GM19328 (cell line): Measurements from ENCODE around the gene CNKSR3.

Experiments used
- ATAC-seq: cut with Tn5 transposase; IDR thresholded peaks from one replicate; pipeline ENCODE4 v1.9.1; 2021; ENCODE audit warnings: mild to moderate bottlenecking, moderate library complexity; ENCODE audit not compliant: unreplicated experiment

The CNKSR3 gene

GRCh38 chr6:154504102-154504501, 6.4 kb downstream of the CNKSR3 start:
- no peak for ATAC-seq

- no peak for ATAC-seq
Measured at GRCh38 chr6:154503658-154504057, 6.8 kb downstream of the CNKSR3 start.

GRCh38 chr6:154502553-154502952, 7.9 kb downstream of the CNKSR3 start:
- ATAC-seq, result no peak

- no peak for ATAC-seq
Measured at GRCh38 chr6:154501578-154501868, 9.0 kb downstream of the CNKSR3 start.

GRCh38 chr6:154500769-154501577, 9.5 kb downstream of the CNKSR3 start:
- ATAC-seq, result no peak

GRCh38 chr6:154499855-154500589, 10.5 kb downstream of the CNKSR3 start:
- no peak for ATAC-seq

DNA sequence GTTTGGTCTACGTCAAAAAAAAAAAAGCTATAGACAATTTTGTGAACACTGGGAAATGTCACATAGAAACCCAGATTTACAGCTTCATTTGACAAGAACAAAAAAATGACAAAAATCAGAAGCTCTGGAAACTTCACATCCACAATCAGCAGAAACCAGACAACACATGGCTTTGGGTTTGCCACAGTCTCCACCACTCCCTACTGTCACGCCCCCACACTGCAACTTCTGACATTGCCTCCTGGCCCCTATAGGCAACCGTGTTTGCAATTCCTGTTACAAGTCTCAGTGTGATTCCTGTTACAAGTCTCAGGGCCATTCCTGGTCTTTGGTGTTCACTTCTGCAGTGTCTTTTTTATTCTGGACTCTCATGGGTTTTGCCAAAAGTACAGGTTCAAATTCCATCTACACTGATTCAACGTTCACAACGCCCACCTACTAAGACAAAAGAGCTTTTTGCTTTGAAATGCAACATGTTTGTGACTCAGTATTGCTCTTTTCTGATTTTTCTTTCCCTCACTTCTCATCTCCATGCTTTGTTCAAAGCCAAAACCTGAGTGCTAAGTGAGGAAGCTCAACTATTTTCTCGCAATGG, 12.0 kb downstream of the CNKSR3 start:
- ATAC-seq, result no peak

DNA sequence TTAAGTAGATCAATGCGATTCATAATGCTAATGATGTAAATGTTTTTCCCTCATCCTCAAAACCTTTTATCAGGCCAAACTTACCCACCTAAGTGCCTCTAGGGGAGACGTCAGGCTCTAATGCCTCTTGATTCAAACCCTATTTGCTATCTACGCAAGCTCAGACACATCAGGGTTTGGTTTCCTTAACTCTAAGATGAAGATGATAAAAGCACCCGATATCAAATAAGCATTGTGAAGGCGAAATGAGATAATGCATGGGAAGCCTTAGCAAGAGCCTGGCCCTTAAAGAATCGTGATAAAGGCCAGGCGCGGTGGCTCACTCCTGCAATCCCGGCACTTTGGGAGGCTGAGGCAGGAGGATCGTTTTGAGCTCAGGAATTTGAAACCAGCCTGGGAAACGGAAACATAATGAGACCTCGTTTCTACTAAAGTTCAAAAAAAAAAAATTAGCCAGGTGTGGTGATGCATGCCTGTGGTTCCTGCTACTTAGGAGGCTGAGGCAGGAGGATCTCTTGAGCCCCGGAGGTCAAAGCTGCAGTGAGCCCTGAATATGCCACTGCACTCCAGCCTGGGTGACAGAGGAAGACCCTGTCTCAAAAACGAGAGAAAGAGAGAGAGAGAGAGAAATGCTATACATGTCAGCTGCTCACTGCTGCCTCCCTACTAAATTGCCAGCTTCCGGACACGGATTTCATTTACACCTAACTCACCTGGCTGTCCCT, 13.5 kb downstream of the CNKSR3 start:
- no peak for ATAC-seq

DNA sequence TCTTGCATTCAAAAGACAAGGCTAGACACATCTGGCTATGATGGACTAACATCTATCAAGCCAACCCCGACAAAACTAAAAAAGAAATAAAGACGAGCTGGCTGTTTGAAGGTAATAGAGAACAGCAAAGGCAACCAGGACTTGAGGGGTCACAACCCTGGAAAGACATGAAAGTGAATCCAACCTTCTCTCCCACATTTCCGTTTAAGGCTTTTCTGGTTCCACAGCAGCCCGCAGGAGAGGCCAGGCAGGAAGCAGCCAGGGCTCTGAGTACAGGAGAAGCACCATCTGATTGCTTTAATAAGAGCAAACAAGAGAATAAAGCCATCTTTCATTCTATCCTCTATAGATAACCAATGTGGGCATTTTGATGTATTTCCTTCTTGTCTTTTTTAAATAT, 14.3 kb downstream of the CNKSR3 start:
- ATAC-seq, result no peak

DNA sequence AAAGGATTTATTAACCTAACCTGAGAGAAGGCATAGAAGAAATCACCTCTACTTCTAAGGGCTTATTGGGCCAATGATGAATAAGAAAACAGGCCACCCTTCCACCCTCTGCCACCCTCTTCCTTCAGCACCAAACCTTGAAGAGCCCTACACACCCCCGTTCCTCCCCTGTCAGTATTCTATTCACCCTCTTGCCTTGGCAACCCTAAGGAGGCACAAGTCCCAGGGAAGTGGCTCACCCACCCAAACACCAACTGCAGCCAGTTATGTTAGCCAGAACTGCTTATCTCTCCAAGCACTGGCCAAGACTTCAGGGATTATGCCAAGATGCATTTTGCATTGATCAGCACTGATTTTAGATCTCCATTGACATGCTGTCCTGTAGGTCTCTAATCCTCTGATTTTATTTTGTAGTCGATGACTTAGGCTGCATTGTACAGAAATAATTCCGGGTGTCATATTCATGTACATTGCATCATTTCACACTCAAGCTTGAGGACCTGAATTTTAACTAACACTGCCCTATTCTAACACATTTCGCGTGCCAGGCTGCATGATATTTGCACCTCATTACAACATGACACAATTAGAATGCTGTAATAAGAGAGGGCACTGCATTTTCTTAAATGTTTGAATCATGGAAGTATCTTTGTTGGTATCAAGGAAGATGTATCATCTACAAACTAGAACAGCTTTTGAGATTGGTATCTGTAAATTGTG, 15.7 kb downstream of the CNKSR3 start:
- ATAC-seq, result no peak

- ATAC-seq, result no peak
Measured at GRCh38 chr6:154491567-154492470, 18.7 kb downstream of the CNKSR3 start.

DNA sequence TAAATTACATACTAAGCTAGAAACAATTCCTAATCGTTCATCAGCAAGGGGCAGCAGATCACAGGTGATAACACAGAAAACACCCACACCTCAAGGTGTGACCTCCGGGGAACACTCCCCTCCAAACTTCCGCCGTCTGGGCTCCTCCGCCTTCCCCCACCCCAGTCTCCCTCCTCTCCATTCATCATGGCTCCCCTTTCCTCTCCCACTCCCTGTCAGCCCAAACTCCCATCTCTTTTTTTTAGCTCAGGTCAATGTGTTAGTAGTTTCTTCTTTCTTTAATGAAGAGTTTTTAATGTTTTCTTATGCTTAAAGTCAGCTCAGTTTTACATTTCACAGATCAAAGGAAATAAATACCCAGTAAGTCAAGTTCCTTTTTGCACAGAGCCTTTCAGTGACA, 20.7 kb downstream of the CNKSR3 start:
- no peak for ATAC-seq

GRCh38 chr6:154488802-154489437, 21.6 kb downstream of the CNKSR3 start:
- no peak for ATAC-seq

GRCh38 chr6:154488248-154488593, 22.3 kb downstream of the CNKSR3 start:
- ATAC-seq, result no peak

- ATAC-seq, result no peak
Measured at GRCh38 chr6:154487367-154488247, 22.9 kb downstream of the CNKSR3 start.

DNA sequence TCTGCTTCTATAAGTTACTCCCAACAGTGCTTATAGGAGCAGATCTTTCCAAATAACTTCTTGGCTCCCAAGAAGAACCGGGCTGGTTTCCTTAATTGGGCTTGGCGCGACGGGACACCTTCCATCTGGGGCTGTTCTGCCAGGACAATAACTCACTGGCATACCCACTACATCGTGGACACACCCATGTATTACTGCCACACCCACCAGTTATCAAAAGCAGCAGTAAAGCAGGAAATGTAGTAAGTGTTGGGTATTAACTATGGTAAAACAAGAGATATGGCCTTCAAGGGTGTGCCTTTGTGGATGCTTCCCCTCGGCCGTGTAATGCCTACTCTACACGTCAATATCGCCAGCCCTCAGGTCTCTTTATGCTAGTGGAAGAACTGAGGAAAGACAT, 24.7 kb downstream of the CNKSR3 start:
- ATAC-seq, result no peak

GRCh38 chr6:154484942-154485341, 25.5 kb downstream of the CNKSR3 start:
- no peak for ATAC-seq

GRCh38 chr6:154482858-154483257, 27.6 kb downstream of the CNKSR3 start:
- no peak for ATAC-seq
